NB4 (cell line): ENCODE results near the gene TP73.

Experiments used
- CTCF ChIP-seq: IDR thresholded peaks from one replicate; pipeline ENCODE4 v1.5.1; 2012; ENCODE audit warnings: low read depth, low read length
- POLR2A ChIP-seq: IDR thresholded peaks from 2 replicates; pipeline ENCODE4 v1.6.1; 2011; ENCODE audit warnings: mild to moderate bottlenecking; ENCODE audit not compliant: insufficient read length; ENCODE audit errors: extremely low read depth

DNA sequence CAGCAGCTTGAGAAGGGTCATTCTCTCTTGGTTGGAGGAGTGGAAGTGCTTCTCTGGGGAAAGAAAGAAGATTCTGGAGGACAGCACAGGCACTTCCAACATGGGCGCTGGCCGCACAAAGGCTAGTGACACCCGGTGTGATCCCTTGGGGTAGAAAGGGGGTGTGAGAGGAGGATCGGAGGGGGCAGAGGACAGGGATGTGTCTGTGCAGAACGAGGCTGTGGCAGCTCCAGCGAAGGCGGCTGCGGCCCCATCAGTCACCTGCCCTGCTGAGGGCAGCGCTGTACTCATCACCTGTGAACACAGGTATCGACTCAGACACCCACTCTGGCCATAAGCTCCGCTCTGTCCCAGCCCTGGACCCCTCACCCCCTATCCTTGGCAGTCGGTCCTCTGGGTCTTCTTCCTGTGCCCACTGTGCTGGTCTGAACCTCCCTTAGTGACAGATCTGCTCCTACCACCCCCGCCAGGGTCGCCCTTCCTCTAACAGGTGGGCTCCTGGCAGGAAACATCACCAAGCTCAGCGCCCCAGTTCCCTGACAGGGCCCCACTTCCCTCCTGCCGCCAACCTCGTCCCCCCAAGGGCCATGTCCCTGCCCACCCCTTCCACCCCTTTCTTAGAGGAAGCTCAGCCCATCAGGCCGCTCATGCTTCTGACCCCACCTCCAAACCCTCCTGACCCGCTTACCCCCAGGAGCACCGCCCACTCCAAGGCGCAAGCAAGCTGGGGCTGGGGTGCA, 20.1 kb downstream of the TP73 start:
- no peak for TF ChIP-seq CTCF
- TF ChIP-seq POLR2A = no peak
